HTR-8/SVneo (cell line): Measurements from ENCODE around the gene L3HYPDH.

ENCODE experiments used
- DNase-seq: peaks from one replicate; pipeline ENCODE4 v3.0.0; 2011; ENCODE audit warnings: low spot score, mixed read lengths; ENCODE audit not compliant: insufficient read length
- FAIRE-seq: peaks from 2 replicates; lab custom pipeline; 2011; peaks lifted over from hg19 to GRCh38; lab: Jason Lieb, UNC

Gene L3HYPDH

GRCh38 chr14:59483819-59484638, at the start of gene L3HYPDH, which contains the start of gene JKAMP:
Gene L3HYPDH, minus strand, starts transcription at chr14:59484408. Its CDS starts 92 bp downstream, at chr14:59484316.
Gene JKAMP, plus strand, starts transcription at chr14:59484517. Its CDS starts 73 bp downstream, at chr14:59484590.
- FAIRE-seq, result peak; percentile 100
- DNase-seq, result peak; percentile 100

- FAIRE-seq, result peak; percentile 90
- no peak for DNase-seq
These were observed 48.2 kb upstream of the L3HYPDH start for GRCh38 chr14:59532419-59532818.

GRCh38 chr14:59530349-59530748, 46.1 kb upstream of the L3HYPDH start:
- no peak for DNase-seq
- FAIRE-seq, result no peak

GRCh38 chr14:59529189-59529588, 45.0 kb upstream of the L3HYPDH start:
- DNase-seq, result no peak
- peak; percentile 91 for FAIRE-seq

GRCh38 chr14:59520224-59520623, 36.0 kb upstream of the L3HYPDH start:
- DNase-seq, result no peak
- FAIRE-seq, result no peak

GRCh38 chr14:59511916-59512575, 27.8 kb upstream of the L3HYPDH start:
- DNase-seq, result peak; percentile 61
- peak; percentile 95 for FAIRE-seq

GRCh38 chr14:59510966-59511365, 26.8 kb upstream of the L3HYPDH start:
- no peak for FAIRE-seq

GRCh38 chr14:59510001-59510400, 25.8 kb upstream of the L3HYPDH start:
- FAIRE-seq, result peak; percentile 89

More at GRCh38 chr14:59510966-59511365, 26.8 kb upstream of the L3HYPDH start:
- no peak for DNase-seq

GRCh38 chr14:59509101-59509500, 24.9 kb upstream of the L3HYPDH start:
- no peak for DNase-seq
- FAIRE-seq, result no peak

More at GRCh38 chr14:59510001-59510400, 25.8 kb upstream of the L3HYPDH start:
- DNase-seq, result no peak

GRCh38 chr14:59507752-59508103, 23.5 kb upstream of the L3HYPDH start:
- DNase-seq (no peak), FAIRE-seq (no peak)

GRCh38 chr14:59507063-59507751, 23.0 kb upstream of the L3HYPDH start:
- DNase-seq (peak; percentile 80), FAIRE-seq (peak; percentile 99)

- FAIRE-seq, result peak; percentile 86
- no peak for DNase-seq
These were observed 19.0 kb upstream of the L3HYPDH start for GRCh38 chr14:59503256-59503655.

- FAIRE-seq (peak; percentile 93), DNase-seq (no peak)
These were observed 16.5 kb upstream of the L3HYPDH start for GRCh38 chr14:59500732-59501131.

- FAIRE-seq (peak; percentile 23), DNase-seq (no peak)
These were observed 8.2 kb upstream of the L3HYPDH start for GRCh38 chr14:59492384-59492783.

GRCh38 chr14:59490756-59491155, 6.5 kb upstream of the L3HYPDH start:
- FAIRE-seq (no peak), DNase-seq (no peak)

- DNase-seq (peak; percentile 48), FAIRE-seq (no peak)
These were observed 499 bp upstream of the L3HYPDH start for GRCh38 chr14:59484639-59485175.

- DNase-seq (peak; percentile 45), FAIRE-seq (no peak)
These were observed 845 bp downstream of the L3HYPDH start for GRCh38 chr14:59483363-59483762.

- no peak for FAIRE-seq
- peak; percentile 93 for DNase-seq
These were observed 1.5 kb downstream of the L3HYPDH start for GRCh38 chr14:59482541-59483331.

- peak; percentile 66 for DNase-seq
- peak; percentile 95 for FAIRE-seq
These were observed 2.2 kb downstream of the L3HYPDH start for GRCh38 chr14:59481871-59482540.
